Measurements from ENCODE around the gene PPIL3. TPM values are rescaled to one million over a fixed set of nuclear protein-coding genes. Genes with fewer than 3 reads are reported as not detected.

The PPIL3 gene
- 51.1 to 55.4 TPM (median 52.9 TPM) in 3 replicates for total RNA-seq

DNA sequence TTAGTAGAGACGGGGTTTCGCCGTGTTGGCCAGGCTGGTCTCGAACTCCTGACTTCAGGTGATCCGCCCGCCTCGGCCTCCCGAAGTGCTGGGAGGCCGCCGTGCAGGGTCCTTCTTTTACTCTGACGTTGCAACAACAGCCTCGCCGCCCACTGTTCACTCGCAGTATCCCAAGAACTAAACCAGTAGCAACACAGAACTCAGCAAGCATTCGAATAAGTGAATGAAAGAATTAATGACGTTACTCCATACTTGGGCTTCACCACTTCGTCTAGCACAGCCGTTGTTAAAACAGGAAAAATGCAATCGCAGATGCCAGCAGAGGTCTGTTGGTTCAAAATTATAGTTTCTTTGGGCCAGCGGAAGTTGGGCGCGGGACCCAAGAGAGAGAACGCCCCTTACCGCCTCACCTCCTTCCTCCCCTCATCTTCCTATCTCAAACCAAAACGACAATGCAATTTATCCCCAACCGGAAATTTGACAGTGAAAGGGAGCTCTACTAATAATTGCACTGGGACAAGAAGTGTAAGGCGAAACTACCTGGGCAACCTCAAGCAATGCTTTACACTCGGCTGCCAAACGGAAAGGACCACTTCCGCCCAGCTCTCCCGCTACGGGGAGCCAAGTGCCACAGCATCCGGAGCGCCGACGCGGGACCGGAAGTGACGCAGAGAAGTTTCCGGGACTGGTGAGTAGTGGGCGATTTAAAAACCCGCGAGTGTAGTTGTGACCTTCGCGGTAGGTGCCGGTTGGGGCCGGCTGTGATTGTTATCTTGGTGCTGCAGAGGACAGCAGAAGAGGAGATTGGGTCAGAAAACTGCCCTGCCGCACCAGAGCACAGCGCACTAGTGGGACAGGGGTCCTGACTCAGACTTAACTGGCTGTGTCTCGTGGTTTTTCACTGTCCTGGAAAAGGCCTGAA, at the start of gene PPIL3, which contains the start of gene NIF3L1:
TSS of gene PPIL3 (minus strand) at position 374 of the 922 bp plus-strand sequence. CDS start 1,462 bp downstream, outside the sequence.
TSS of gene NIF3L1 (plus strand) at position 668 of the 922 bp plus-strand sequence. CDS start 2,573 bp downstream, outside the sequence.
- Mint-ChIP-seq H3K9me3 (no peaks in the 10 kb centered on the region), H3K4me1 (peaks cover 27% of the 10 kb centered on the region), H3K27ac (peak within 1 kb of the TSS; percentile 100), H3K27me3 (ENCODE audit: low read depth) (no peaks in the 10 kb centered on the region), H3K36me3 (peaks cover 9% of the 10 kb centered on the region), H3K4me3 (peak within 1 kb of the TSS; percentile 98)
- TF ChIP-seq, protein P1, sequence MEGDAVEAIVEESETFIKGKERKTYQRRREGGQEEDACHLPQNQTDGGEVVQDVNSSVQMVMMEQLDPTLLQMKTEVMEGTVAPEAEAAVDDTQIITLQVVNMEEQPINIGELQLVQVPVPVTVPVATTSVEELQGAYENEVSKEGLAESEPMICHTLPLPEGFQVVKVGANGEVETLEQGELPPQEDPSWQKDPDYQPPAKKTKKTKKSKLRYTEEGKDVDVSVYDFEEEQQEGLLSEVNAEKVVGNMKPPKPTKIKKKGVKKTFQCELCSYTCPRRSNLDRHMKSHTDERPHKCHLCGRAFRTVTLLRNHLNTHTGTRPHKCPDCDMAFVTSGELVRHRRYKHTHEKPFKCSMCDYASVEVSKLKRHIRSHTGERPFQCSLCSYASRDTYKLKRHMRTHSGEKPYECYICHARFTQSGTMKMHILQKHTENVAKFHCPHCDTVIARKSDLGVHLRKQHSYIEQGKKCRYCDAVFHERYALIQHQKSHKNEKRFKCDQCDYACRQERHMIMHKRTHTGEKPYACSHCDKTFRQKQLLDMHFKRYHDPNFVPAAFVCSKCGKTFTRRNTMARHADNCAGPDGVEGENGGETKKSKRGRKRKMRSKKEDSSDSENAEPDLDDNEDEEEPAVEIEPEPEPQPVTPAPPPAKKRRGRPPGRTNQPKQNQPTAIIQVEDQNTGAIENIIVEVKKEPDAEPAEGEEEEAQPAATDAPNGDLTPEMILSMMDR (IDR thresholded peaks at IDR 0.05; ENCODE audit: unreplicated experiment) = no peak
- peak; percentile 87 to 94 for DNase-seq (ENCODE audit: low spot score in 2 of 2, unreplicated experiment in 2 of 2)

DNA sequence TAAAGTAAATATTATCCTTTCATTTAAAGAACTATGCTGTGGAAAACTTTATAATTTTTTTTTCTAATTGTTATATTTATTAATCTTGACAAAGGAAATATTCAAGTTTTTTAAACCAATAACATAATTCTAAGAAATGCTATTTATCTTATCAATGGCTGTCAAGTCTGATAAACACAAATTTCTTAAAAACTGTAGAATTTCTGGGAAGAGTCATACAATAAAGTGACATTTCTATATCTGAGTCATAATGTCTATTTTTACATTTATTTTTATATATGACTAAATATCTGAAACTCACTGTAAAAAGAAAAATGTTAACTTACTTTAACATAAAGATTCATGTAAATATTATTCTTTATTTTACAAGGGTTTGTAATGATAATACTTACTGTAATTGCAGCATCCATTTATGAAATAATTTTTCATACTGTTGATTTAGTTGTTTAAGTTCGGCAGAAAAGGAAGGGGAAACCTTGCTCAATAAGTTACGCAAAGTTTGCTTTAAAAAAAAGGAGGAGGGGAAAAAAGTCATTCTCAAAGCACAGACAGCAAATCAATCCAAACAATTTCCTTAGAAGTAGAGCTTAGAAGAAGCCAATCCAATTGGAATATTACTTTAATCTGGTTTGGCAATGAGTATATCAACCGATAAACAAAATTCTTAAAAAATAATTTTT, 42.2 kb upstream of the PPIL3 start:
- H3K4me1 Mint-ChIP-seq = no peaks in the 10 kb centered on the region
- DNase-seq (ENCODE audit: low spot score in 2 of 2, unreplicated experiment in 2 of 2) = no peak
- H3K4me3 Mint-ChIP-seq = no peak overlapping the region
- no peaks in the 10 kb centered on the region for H3K27me3 Mint-ChIP-seq (ENCODE audit: low read depth)
- H3K36me3 Mint-ChIP-seq = peaks cover 20% of the 10 kb centered on the region
- H3K9me3 Mint-ChIP-seq = no peaks in the 10 kb centered on the region
- TF ChIP-seq, protein P1 (IDR thresholded peaks at IDR 0.05; ENCODE audit: unreplicated experiment) = no peak
- H3K27ac Mint-ChIP-seq = no peak overlapping the region

DNA sequence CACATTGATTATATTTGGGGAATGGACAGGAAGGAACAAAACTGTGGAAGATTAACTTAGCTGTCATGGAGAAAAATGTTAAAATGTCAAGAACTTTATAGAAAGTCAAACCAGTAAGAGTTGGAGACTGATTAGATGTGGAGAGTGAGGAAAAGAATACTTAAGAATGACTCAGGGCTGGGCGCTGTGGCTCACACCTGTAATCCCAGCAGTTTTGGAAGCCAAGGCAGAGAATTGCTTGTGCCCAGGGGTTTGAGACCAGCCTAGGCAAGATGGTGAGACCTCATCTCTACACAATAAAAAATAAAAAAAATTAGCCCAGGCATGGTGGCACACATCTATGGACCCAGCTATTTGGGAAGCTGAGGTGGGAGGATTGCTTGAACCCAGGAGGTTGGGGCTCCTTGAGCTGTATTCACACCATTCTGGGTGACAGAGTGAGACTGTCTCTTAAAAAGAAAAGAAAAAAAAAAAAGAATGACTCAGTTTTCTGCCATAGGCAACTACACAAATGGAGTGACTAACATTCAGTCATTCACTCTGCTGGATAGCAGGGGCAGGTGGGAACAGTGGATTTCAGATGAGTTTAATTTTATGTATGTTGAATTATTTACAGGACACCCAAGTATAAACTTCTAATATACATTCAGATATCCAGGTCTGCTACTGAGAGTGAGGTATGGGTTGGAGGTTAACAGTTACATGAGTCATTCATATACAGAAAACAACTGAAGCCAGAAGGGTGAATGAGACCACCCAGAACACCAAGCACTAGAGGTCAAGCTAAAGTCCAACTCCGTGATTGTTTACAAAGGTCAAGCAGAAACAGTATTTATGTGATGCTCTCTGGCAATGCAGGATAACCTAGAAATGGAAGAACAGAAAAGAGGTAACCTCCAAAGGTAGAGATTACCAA, 40.7 kb upstream of the PPIL3 start:
- H3K4me3 Mint-ChIP-seq = no peak overlapping the region
- no peak overlapping the region for H3K27ac Mint-ChIP-seq
- H3K27me3 Mint-ChIP-seq (ENCODE audit: low read depth) = no peaks in the 10 kb centered on the region
- H3K9me3 Mint-ChIP-seq = no peaks in the 10 kb centered on the region
- TF ChIP-seq, protein P1 (IDR thresholded peaks at IDR 0.05; ENCODE audit: unreplicated experiment) = no peak
- DNase-seq (ENCODE audit: low spot score in 2 of 2, unreplicated experiment in 2 of 2) = no peak
- peaks cover 25% of the 10 kb centered on the region for H3K36me3 Mint-ChIP-seq
- H3K4me1 Mint-ChIP-seq = no peaks in the 10 kb centered on the region

DNA sequence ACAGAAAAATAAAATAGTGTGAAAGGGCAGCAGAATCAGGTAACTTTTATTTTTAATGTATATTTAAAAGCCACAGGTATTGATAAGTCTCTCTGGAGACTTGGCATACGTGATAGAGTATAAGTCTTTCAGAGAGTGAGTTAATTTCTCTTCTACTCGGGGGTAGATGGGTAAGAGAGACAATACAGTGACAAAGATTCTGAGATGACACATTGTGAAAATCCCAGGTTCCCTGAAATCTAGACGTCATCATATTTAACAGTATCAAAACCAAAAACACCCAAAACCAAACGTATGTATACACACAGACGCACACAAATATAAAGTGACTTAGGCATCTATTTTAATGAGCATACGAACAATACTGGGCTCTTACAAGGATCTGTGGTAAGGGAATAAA, 33.6 kb upstream of the PPIL3 start:
- no peak overlapping the region for H3K4me3 Mint-ChIP-seq
- no peaks in the 10 kb centered on the region for H3K9me3 Mint-ChIP-seq
- no peak for DNase-seq (ENCODE audit: low spot score in 2 of 2, unreplicated experiment in 2 of 2)
- peaks cover 33% of the 10 kb centered on the region for H3K36me3 Mint-ChIP-seq
- H3K27ac Mint-ChIP-seq = no peak overlapping the region
- TF ChIP-seq, protein P1 (IDR thresholded peaks at IDR 0.05; ENCODE audit: unreplicated experiment) = no peak
- no peaks in the 10 kb centered on the region for H3K27me3 Mint-ChIP-seq (ENCODE audit: low read depth)
- no peaks in the 10 kb centered on the region for H3K4me1 Mint-ChIP-seq

DNA sequence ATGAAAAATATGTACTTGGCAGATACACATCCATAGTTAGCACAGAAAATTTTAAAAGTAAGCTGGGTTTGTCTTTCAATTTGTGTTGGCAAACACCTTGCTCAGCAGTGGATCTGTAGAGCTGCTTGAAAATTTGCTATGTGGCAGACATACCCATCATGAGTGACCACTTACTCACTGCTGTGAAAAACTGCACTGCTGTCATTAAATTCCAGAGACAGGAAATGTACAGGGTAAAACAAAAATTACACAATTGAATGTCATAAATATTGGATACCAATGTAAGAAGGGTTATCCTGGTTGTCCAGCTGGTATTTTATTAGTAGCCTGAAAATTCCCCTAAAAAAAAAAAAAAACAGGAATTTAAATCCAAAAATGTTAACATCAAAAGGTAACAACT, 24.8 kb upstream of the PPIL3 start:
- TF ChIP-seq, protein P1 (IDR thresholded peaks at IDR 0.05; ENCODE audit: unreplicated experiment) = no peak
- Mint-ChIP-seq H3K36me3 (peaks cover 33% of the 10 kb centered on the region), H3K9me3 (no peaks in the 10 kb centered on the region), H3K27me3 (ENCODE audit: low read depth) (no peaks in the 10 kb centered on the region), H3K4me3 (no peak overlapping the region), H3K27ac (no peak overlapping the region), H3K4me1 (no peaks in the 10 kb centered on the region)
- DNase-seq (ENCODE audit: low spot score in 2 of 2, unreplicated experiment in 2 of 2) = no peak

All from mesothelial cell of epicardium (in vitro differentiated cells).